A673 (cell line): ENCODE results near the gene TMEM129. TPM values are rescaled to one million over a fixed set of nuclear protein-coding genes. Genes with fewer than 3 reads are reported as not detected.

Experiments
- BruUV-seq: library from RNA; stranded (reverse); fragments of 400-500 nt; replicated peaks from 2 replicates; lab custom pipeline; 2021; lab: Mats Ljungman, UMichigan
- CTCF ChIA-PET: fragments of 300-600 bp; sonication (Branson Sonifier 250); formaldehyde crosslinking; loops from one replicate; lab custom pipeline; 2022; ENCODE audit warnings: antibody characterized with exemption; lab: Charles Lee
- POLR2A ChIA-PET: fragments of 300-600 bp; sonication (Branson Sonifier 250); formaldehyde crosslinking; loops from one replicate; lab custom pipeline; 2022; ENCODE audit warnings: antibody characterized with exemption; ENCODE audit not compliant: low non-redundant PET; lab: Charles Lee
- DNase-seq: peaks from one replicate; pipeline ENCODE4 v3.0.0-alpha.2; 2015; ENCODE audit warnings: low spot score
- H3K27ac ChIP-seq: fragments of 200-600 bp; sonication (generic); 2 replicates; pipeline ENCODE4 v1.5.1; 2016; ENCODE audit warnings: mixed run types, low read depth, mild to moderate bottlenecking, mixed read lengths, antibody characterized with exemption, low read length; ENCODE audit not compliant: poor library complexity, severe bottlenecking
- H3K27me3 ChIP-seq: fragments of 200-600 bp; sonication (generic); replicated peaks from 2 replicates; pipeline ENCODE4 v1.6.1; 2017; ENCODE audit warnings: mixed run types, low read depth, mild to moderate bottlenecking, mixed read lengths, antibody characterized with exemption, low read length; ENCODE audit not compliant: insufficient read depth, poor library complexity
- H3K36me3 ChIP-seq: fragments of 200-600 bp; sonication (generic); 2 replicates; pipeline ENCODE4 v1.6.1; 2016; ENCODE audit warnings: mixed run types, mild to moderate bottlenecking, mixed read lengths, antibody characterized with exemption, low read length; ENCODE audit not compliant: insufficient read depth, poor library complexity, severe bottlenecking
- H3K4me1 ChIP-seq: fragments of 200-600 bp; sonication (generic); 2 replicates; pipeline ENCODE4 v1.6.1; 2017; ENCODE audit warnings: mixed run types, mild to moderate bottlenecking, mixed read lengths, antibody characterized with exemption, low read length; ENCODE audit not compliant: insufficient read depth, poor library complexity, severe bottlenecking
- H3K4me3 ChIP-seq: fragments of 200-600 bp; sonication (generic); 2 replicates; pipeline ENCODE4 v1.5.1; 2016; ENCODE audit warnings: low read depth, mixed run types, mild to moderate bottlenecking, mixed read lengths, low read length; ENCODE audit not compliant: poor library complexity, severe bottlenecking
- H3K9me3 ChIP-seq: fragments of 200-600 bp; sonication (generic); 2 replicates; pipeline ENCODE4 v1.6.1; 2016; ENCODE audit warnings: mixed run types, low read depth, mild to moderate bottlenecking, mixed read lengths, antibody characterized with exemption, low read length; ENCODE audit not compliant: poor library complexity, severe bottlenecking
- CTCF ChIP-seq: fragments of 300-800, 200-600 bp; sonication (generic); conservative IDR thresholded peaks from 2 replicates; pipeline ENCODE4 v1.5.1; 2017; ENCODE audit warnings: low read depth, mild to moderate bottlenecking, antibody characterized with exemption, low read length, moderate library complexity, mixed read lengths
- EZH2 ChIP-seq: fragments of 200-600 bp; sonication (generic); IDR thresholded peaks from 2 replicates; pipeline ENCODE4 v1.6.1; 2017; ENCODE audit warnings: borderline replicate concordance, low read depth, mild to moderate bottlenecking, mixed read lengths, antibody characterized with exemption, low read length; ENCODE audit not compliant: poor library complexity, severe bottlenecking
- intact Hi-C: fragments of 100-400 bp; cut with micrococcal nuclease; formaldehyde crosslinking; loops from one replicate; pipeline ENCODE4 v1.10.0; 2022; ENCODE audit not compliant: unreplicated experiment
- total RNA-seq: library from RNA; stranded (reverse); gene quantifications from 2 replicates; pipeline ENCODE4 v1.2.3, GENCODE V29; 2021

The TMEM129 gene
- total RNA-seq, 1 experiment from 2014 or later, result 28.8 TPM

- Histone ChIP-seq H3K4me3 (no peak overlapping the region), H3K4me1 (no peaks in the 10 kb centered on the region), H3K36me3 (no peaks in the 10 kb centered on the region), H3K27ac (no peak overlapping the region), H3K27me3 (no peaks in the 10 kb centered on the region), H3K9me3 (no peaks in the 10 kb centered on the region)
- no peak for TF ChIP-seq EZH2
- TF ChIP-seq CTCF, result no peak
- ChIA-PET POLR2A (no interaction called here), CTCF (no interaction called here)
- no TSS peak for BruUV-seq
- no peak for DNase-seq
- intact Hi-C loops, result no loop called here
Measured at GRCh38 chr4:1666391-1666790, 54.7 kb downstream of the TMEM129 start.

Other genes starting within 250 kb of the TMEM129 start
- 1.6 and 3.1 TPM in 2 replicates for gene FAM53A, start 37.0 kb downstream of the TMEM129 start, total RNA-seq
- 85.5 and 89.5 TPM in 2 replicates for gene SLBP, start 9.0 kb downstream of the TMEM129 start, total RNA-seq
- gene TACC3, start 198 bp upstream of the TMEM129 start, total RNA-seq, result 224 and 246 TPM in 2 replicates
- gene FGFR3, start 72.0 kb upstream of the TMEM129 start, total RNA-seq, result 4.7 and 5.5 TPM in 2 replicates
- 102 TPM in 2 replicates for gene LETM1, start 134.8 kb upstream of the TMEM129 start, total RNA-seq
- gene NSD2, start 150.1 kb upstream of the TMEM129 start, total RNA-seq, result 227 and 231 TPM in 2 replicates